Endodermal cell (in vitro differentiated cells): ENCODE results near the gene HAUS3. TPM values are rescaled to one million over a fixed set of nuclear protein-coding genes. Genes with fewer than 3 reads are reported as not detected.

Experiments
- DNase-seq: peaks from one replicate; pipeline ENCODE4 v3.0.0-alpha.2; 2017
- H3K27ac ChIP-seq: 2 replicates; pipeline ENCODE4 v1.5.1; 2013; ENCODE audit warnings: mild to moderate bottlenecking, low read depth, low read length, moderate library complexity
- H3K27me3 ChIP-seq: 2 replicates; pipeline ENCODE4 v1.6.1; 2013; ENCODE audit warnings: mild to moderate bottlenecking, low read length, moderate library complexity; ENCODE audit not compliant: insufficient read depth, control insufficient read depth, poor library complexity, severe bottlenecking
- H3K36me3 ChIP-seq: 2 replicates; pipeline ENCODE4 v1.7.0; 2013; ENCODE audit warnings: mild to moderate bottlenecking, low read length, moderate library complexity; ENCODE audit not compliant: control insufficient read depth, insufficient read depth
- H3K4me1 ChIP-seq: one replicate; pipeline ENCODE4 v1.7.0; 2013; ENCODE audit warnings: low read length; ENCODE audit not compliant: control insufficient read depth, insufficient read depth
- H3K4me3 ChIP-seq: 2 replicates; pipeline ENCODE4 v1.5.1; 2013; ENCODE audit warnings: mild to moderate bottlenecking, low read length, moderate library complexity
- H3K9ac ChIP-seq: 2 replicates; pipeline ENCODE4 v1.6.1; 2013; ENCODE audit warnings: mild to moderate bottlenecking, low read length, moderate library complexity; ENCODE audit not compliant: poor library complexity, severe bottlenecking; ENCODE audit errors: extremely low read depth
- H3K9me3 ChIP-seq: 2 replicates; pipeline ENCODE4 v1.6.1; 2013; ENCODE audit warnings: mild to moderate bottlenecking, low read length, moderate library complexity; ENCODE audit not compliant: control insufficient read depth
- H3K27ac Mint-ChIP-seq: 2 replicates; pipeline ENCODE4 v1.8.0; 2020; ENCODE audit warnings: mixed read lengths
- H3K27me3 Mint-ChIP-seq: 2 replicates; pipeline ENCODE4 v1.8.0; 2021; ENCODE audit warnings: mild to moderate bottlenecking, mixed read lengths; ENCODE audit not compliant: insufficient read depth
- H3K36me3 Mint-ChIP-seq: 2 replicates; pipeline ENCODE4 v1.8.0; 2020; ENCODE audit warnings: low read depth, mixed read lengths
- H3K4me1 Mint-ChIP-seq: 2 replicates; pipeline ENCODE4 v1.8.0; 2020; ENCODE audit warnings: mixed read lengths
- H3K4me3 Mint-ChIP-seq: 2 replicates; pipeline ENCODE4 v1.8.0; 2020; ENCODE audit warnings: mild to moderate bottlenecking, moderate library complexity, mixed read lengths
- H3K9me3 Mint-ChIP-seq: 2 replicates; pipeline ENCODE4 v1.8.0; 2020; ENCODE audit warnings: mild to moderate bottlenecking, mixed read lengths
- CTCF ChIP-seq: fragments of 200-600 bp; sonication (generic); conservative IDR thresholded peaks from 2 replicates; pipeline ENCODE4 v1.5.0; 2021; ENCODE audit warnings: antibody characterized with exemption, mild to moderate bottlenecking
- WGBS, 2 experiments: methylation state at CpG; one replicate each; pipeline versions ENCODE4 v1.1.5 to v1.1.7; 2013; ENCODE audit warnings: missing lambda C conversion rate in 2 of 2, mixed read lengths in 1 of 2; ENCODE audit not compliant: insufficient coverage in 1 of 2, insufficient read length in 1 of 2; 5-methylcytosine and 5-hydroxymethylcytosine counted together
- total RNA-seq, 2 donors: library from RNA; stranded (reverse); fragmentation: NEBNext Ultra II Directional in 1 of 2; extraction: Animal tissue kit (Norgen Biotek cat#: 25700) in 1 of 2; gene quantifications; 2 replicates in 1 of 2; 3 replicates in 1 of 2; pipeline ENCODE4 v1.2.1, GENCODE V29; 2021

The HAUS3 gene
- total RNA-seq, 2 donors from 2014 or later: 17.0 to 22.6 TPM

DNA sequence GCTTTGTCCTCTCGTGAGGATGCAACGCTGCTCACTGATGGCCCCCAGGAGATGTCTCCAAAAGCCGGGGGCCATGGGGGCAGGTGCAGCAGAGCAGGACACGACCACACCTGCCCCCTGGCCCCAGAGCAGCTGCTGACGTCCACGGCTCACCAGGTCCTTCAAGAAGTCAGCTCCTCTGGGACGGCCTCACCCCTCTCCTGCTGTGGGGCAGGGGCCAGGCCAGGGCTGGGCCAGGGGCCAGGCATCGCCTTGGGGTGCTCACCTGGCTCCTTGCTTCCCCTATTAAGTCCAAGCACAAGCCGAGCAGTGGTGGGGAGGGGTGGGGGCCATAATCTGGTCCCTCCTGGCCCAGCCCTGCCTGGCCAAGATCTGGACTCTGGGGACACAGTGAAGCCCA is 48.6 kb upstream of the HAUS3 start:
- Histone ChIP-seq H3K4me3 (no peak overlapping the region), H3K4me1 (no peaks in the 10 kb centered on the region), H3K9ac (no peak overlapping the region), H3K36me3 (no peaks in the 10 kb centered on the region), H3K27ac (no peak overlapping the region), H3K9me3 (no peaks in the 10 kb centered on the region), H3K27me3 (no peaks in the 10 kb centered on the region)
- no peak for DNase-seq
- no peaks in the 10 kb centered on the region for H3K36me3 Mint-ChIP-seq
- no peak overlapping the region for H3K27ac Mint-ChIP-seq
- H3K9me3 Mint-ChIP-seq: peaks cover 10% of the 10 kb centered on the region
- H3K4me1 Mint-ChIP-seq: no peaks in the 10 kb centered on the region
- TF ChIP-seq CTCF: no peak
- no peak overlapping the region for H3K4me3 Mint-ChIP-seq
- peaks cover under 1% of the 10 kb centered on the region for H3K27me3 Mint-ChIP-seq
- 85 to 100% methylated on average over 1 to 9 of the region's 9 CpGs for WGBS, 2 experiments

DNA sequence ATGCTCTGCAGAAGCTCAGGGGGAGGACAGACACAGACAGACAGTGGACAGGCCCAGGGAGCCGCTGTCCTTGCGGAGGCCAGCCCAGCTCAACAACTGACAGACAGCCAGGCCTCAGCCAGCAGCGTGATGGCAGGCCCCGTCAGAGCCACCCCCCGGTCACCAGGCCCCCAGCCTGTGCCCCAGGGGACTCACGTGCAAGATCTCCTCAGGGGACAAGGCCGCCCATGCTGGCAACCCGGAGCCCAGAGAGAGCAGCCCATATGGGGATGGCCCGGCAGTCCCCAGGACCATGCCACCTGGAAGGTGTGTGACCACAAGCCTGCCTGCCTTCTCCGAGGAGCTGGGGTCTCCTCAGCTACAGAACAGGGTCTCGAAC is 48.0 kb upstream of the HAUS3 start:
- Histone ChIP-seq H3K4me3 (no peak overlapping the region), H3K27ac (no peak overlapping the region), H3K9me3 (no peaks in the 10 kb centered on the region), H3K4me1 (no peaks in the 10 kb centered on the region), H3K9ac (no peak overlapping the region), H3K27me3 (no peaks in the 10 kb centered on the region), H3K36me3 (no peaks in the 10 kb centered on the region)
- H3K4me1 Mint-ChIP-seq: no peaks in the 10 kb centered on the region
- peaks cover 9% of the 10 kb centered on the region for H3K9me3 Mint-ChIP-seq
- 94 to 98% methylated on average over 9 to 11 of the region's 11 CpGs for WGBS, 2 experiments
- H3K36me3 Mint-ChIP-seq: no peaks in the 10 kb centered on the region
- DNase-seq: no peak
- no peaks in the 10 kb centered on the region for H3K27me3 Mint-ChIP-seq
- no peak overlapping the region for H3K4me3 Mint-ChIP-seq
- TF ChIP-seq CTCF: no peak
- no peak overlapping the region for H3K27ac Mint-ChIP-seq

DNA sequence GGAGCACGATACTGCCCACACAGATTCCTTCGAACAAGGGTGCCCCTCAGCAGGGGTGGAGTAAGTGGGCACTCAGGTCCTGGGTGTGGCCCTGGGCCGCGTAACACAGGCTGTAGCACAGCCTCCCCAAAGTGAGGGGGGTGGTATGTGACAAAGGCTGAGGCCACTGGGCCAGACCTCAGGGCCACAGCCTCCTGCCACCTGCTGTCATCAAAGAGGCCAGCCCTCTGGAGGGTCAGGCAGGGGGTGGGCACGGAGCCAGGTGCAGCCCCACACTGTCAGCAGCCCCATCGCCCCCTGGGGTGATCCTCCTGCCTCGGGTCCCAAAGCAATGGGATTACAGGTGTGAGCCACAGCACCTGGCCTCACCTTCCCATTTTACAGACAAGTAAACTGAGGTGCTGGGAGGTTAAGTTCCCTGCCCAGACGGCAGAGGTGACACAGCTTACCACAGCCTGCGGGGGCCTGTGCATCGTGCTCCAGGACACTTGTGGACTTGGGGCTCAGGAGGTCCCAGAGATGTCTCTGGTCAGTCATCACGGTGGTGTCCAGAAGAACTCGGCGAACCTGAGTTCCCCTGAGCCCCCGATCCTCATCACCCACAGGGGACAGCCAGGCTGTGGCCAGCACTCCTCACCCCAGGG is 47.5 kb upstream of the HAUS3 start:
- Mint-ChIP-seq H3K4me1 (no peaks in the 10 kb centered on the region), H3K9me3 (peaks cover 7% of the 10 kb centered on the region), H3K4me3 (no peak overlapping the region), H3K36me3 (no peaks in the 10 kb centered on the region), H3K27ac (no peak overlapping the region), H3K27me3 (no peaks in the 10 kb centered on the region)
- H3K36me3 ChIP-seq: no peaks in the 10 kb centered on the region
- H3K4me3 ChIP-seq: no peak overlapping the region
- no peak overlapping the region for H3K27ac ChIP-seq
- 91 to 93% methylated on average over 9 to 14 of the region's 14 CpGs for WGBS, 2 experiments
- H3K4me1 ChIP-seq: no peaks in the 10 kb centered on the region
- no peak for TF ChIP-seq CTCF
- no peak overlapping the region for H3K9ac ChIP-seq
- H3K27me3 ChIP-seq: no peaks in the 10 kb centered on the region
- H3K9me3 ChIP-seq: no peaks in the 10 kb centered on the region
- DNase-seq: peak; percentile 39
